ENCODE measurements around the gene EQTN. TPM values are rescaled to one million over a fixed set of nuclear protein-coding genes. Genes with fewer than 3 reads are reported as not detected.

Gene EQTN
- total RNA-seq (2012; rRNA removed) = not detected in 2 replicates

DNA sequence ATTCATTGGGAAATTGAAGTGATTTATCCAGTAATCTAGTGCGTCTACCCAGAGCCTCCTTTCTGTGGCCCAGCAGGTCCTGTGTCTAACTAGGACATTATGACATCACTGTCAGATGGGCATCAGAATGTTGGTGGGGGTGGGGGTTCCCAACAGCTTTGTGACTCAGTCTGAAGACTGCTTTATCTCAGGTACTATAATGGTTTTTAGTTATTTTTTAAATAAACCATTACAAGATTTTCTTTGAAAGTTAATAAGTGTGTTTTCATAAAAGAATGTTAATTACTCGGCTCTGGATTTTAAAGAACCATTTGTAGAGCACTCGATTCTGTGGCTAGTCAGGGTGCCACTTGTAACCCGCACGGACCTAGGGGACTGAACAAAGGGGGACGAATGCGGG lies at the start of gene EQTN:
EQTN (minus strand) TSS at position 101 of the 400 bp plus-strand sequence; CDS start at position 6, 95 bp downstream.
- Histone ChIP-seq H3K36me3 (ENCODE audit: insufficient read depth, low read length) (no peaks in the 10 kb centered on the region), H3K4me3 (ENCODE audit: low read length) (no peak within 1 kb of the TSS), H3K27me3 (ENCODE audit: control insufficient read depth, insufficient read depth, low read length) (peaks cover 9% of the 10 kb centered on the region), H3K4me2 (ENCODE audit: low read length) (no peak within 1 kb of the TSS), H3K4me1 (ENCODE audit: control insufficient read depth, insufficient read depth, low read length) (no peaks in the 10 kb centered on the region), H3K9ac (ENCODE audit: low read depth, low read length) (no peak within 1 kb of the TSS), H3K9me3 (replicated peaks; ENCODE audit: low read length) (no peaks in the 10 kb centered on the region)

DNA sequence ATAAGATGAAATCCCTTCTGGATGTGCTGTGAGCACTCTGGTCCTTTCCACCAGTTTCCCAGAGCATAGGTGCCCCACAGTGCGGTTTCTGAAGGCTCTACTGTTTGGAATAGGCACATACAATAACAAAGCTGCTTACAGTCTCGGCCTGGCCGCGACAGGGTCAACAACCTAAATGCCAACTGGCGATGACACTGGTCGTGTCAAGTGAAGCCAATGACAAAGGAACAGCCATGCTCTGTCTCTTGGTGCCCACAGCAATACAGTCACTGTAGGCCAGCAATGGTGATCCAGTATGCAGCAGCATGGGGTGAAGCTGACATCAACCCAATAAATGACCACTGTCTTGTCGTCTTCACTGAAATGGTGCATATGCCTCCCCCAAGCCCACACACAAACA lies 47.8 kb upstream of the EQTN start:
- no peak overlapping the region for H3K4me2 ChIP-seq (ENCODE audit: low read length)
- H3K9ac ChIP-seq (ENCODE audit: low read depth, low read length) = no peak overlapping the region
- H3K27me3 ChIP-seq (ENCODE audit: control insufficient read depth, insufficient read depth, low read length) = peaks cover 15% of the 10 kb centered on the region
- H3K9me3 ChIP-seq (replicated peaks; ENCODE audit: low read length) = no peaks in the 10 kb centered on the region
- no peaks in the 10 kb centered on the region for H3K36me3 ChIP-seq (ENCODE audit: insufficient read depth, low read length)
- no peak overlapping the region for H3K4me3 ChIP-seq (ENCODE audit: low read length)
- H3K4me1 ChIP-seq (ENCODE audit: control insufficient read depth, insufficient read depth, low read length) = no peaks in the 10 kb centered on the region

DNA sequence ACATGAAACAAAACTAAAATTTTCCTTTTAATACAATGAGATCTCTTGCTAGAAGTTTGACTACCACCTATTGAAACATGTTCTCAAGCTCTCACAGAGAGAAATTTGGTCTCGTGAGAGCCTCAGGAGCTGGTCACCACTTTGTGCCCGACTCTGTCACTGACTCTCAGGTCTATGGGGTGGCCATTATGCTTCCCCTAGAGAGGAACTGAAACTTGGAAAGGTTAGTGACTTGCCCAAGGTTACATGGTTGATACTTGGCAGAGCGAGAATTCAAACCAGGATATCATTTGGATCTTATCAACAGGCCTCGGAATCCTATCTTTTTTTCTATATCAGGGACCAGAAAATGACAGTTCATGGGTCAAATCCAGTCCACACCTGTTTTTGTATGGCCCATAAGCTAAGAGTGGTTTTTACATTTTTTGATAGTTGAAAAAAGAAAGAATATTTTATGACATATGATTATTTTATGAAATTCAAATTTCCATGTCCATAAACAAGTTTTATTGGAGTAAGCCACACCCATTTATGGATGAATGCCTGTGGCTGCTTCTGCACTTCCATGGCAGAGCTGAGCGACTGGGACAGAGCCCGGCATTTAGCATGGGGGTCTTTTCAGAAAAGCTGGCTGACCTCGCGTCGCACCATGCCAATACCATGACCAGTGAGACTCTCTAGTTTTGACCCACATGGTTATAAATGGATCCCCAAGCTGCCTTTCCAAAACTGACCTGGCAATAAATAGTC lies 44.8 kb upstream of the EQTN start:
- Histone ChIP-seq H3K27me3 (ENCODE audit: control insufficient read depth, insufficient read depth, low read length) (peaks cover 39% of the 10 kb centered on the region), H3K4me1 (ENCODE audit: control insufficient read depth, insufficient read depth, low read length) (no peaks in the 10 kb centered on the region), H3K36me3 (ENCODE audit: insufficient read depth, low read length) (no peaks in the 10 kb centered on the region), H3K4me3 (ENCODE audit: low read length) (no peak overlapping the region), H3K9ac (ENCODE audit: low read depth, low read length) (no peak overlapping the region), H3K4me2 (ENCODE audit: low read length) (no peak overlapping the region), H3K9me3 (replicated peaks; ENCODE audit: low read length) (no peaks in the 10 kb centered on the region)

DNA sequence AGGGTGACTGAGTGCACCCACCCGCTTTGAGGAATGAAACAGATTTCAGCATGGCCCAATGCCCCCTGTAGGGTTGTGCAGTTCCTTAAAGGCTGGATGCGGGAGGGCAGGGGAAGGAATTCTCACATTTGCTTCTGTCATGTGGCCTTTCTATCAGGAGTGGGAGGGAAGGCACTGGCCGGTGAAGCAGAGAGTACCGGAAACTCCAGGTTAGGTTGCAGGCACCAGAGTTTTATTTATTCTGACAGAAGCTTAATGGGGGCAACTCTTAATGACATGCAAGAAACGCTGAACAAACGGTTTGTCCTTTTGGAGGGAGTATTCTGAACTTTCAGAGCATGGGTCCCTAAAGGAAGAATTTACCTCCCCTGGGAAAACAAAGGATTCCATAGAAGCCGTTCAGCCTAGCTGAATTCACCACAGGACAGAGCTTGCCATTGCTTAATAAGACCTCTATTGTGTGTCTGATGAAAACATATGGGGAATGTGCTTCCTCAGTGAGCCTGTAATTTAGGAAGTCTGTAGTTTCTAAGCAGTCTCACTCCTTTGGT lies 44.1 kb upstream of the EQTN start:
- H3K9ac ChIP-seq (ENCODE audit: low read depth, low read length) = no peak overlapping the region
- peaks cover 44% of the 10 kb centered on the region for H3K27me3 ChIP-seq (ENCODE audit: control insufficient read depth, insufficient read depth, low read length)
- no peaks in the 10 kb centered on the region for H3K36me3 ChIP-seq (ENCODE audit: insufficient read depth, low read length)
- H3K4me1 ChIP-seq (ENCODE audit: control insufficient read depth, insufficient read depth, low read length) = no peaks in the 10 kb centered on the region
- H3K4me2 ChIP-seq (ENCODE audit: low read length) = no peak overlapping the region
- H3K9me3 ChIP-seq (replicated peaks; ENCODE audit: low read length) = no peaks in the 10 kb centered on the region
- no peak overlapping the region for H3K4me3 ChIP-seq (ENCODE audit: low read length)

DNA sequence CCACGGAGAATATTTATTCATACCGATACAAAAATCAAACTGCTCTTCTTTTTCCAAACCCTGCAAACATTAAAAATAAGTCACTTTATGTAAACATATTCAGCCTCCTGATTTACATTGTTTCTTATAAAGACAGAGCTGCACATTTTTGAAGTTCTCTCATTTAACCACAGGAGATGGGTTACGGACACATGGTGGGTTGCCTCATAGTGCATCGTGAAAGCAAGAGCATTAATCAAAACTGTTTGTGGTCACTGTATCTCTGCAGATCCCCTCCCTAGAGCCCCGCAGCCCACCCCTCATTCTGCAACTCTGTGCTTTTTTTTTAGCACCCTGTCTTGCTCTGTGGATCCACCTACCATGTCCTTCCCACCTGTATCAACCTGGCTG lies 43.3 kb upstream of the EQTN start:
- Histone ChIP-seq H3K4me1 (ENCODE audit: control insufficient read depth, insufficient read depth, low read length) (no peaks in the 10 kb centered on the region), H3K9me3 (replicated peaks; ENCODE audit: low read length) (no peaks in the 10 kb centered on the region), H3K36me3 (ENCODE audit: insufficient read depth, low read length) (no peaks in the 10 kb centered on the region), H3K27me3 (ENCODE audit: control insufficient read depth, insufficient read depth, low read length) (peaks cover 51% of the 10 kb centered on the region), H3K4me3 (ENCODE audit: low read length) (no peak overlapping the region), H3K4me2 (ENCODE audit: low read length) (no peak overlapping the region), H3K9ac (ENCODE audit: low read depth, low read length) (no peak overlapping the region)

DNA sequence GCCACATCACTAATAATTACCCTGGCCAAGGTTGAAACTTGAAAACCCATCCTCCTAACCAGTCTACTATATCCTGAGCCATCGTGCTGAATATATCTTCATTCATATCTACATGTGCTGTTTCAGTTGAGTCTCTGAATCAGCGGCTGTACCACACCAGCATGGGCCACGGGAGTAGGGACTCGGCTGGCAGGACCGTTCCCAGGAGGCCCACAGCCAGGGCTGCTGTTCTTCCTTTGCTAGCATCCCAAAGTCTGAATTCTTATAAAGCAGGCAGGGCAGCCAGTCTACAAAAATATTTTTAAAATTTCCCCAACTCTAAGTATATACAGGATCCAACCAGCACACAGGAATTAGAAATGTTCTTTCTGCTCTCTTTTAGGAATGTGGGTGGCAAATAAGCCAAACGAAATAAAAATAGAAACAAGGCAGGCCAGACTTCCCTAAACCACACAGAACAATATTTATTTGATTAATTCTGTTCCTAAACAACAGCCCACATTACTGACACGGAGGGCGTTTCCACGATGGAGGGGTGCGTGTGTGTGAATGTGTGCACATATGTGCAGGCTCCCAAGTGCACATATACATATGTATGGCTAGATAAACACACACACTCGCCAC lies 42.8 kb upstream of the EQTN start:
- Histone ChIP-seq H3K9me3 (replicated peaks; ENCODE audit: low read length) (no peaks in the 10 kb centered on the region), H3K4me1 (ENCODE audit: control insufficient read depth, insufficient read depth, low read length) (no peaks in the 10 kb centered on the region), H3K27me3 (ENCODE audit: control insufficient read depth, insufficient read depth, low read length) (peaks cover 54% of the 10 kb centered on the region), H3K9ac (ENCODE audit: low read depth, low read length) (no peak overlapping the region), H3K4me3 (ENCODE audit: low read length) (no peak overlapping the region), H3K36me3 (ENCODE audit: insufficient read depth, low read length) (no peaks in the 10 kb centered on the region), H3K4me2 (ENCODE audit: low read length) (no peak overlapping the region)

DNA sequence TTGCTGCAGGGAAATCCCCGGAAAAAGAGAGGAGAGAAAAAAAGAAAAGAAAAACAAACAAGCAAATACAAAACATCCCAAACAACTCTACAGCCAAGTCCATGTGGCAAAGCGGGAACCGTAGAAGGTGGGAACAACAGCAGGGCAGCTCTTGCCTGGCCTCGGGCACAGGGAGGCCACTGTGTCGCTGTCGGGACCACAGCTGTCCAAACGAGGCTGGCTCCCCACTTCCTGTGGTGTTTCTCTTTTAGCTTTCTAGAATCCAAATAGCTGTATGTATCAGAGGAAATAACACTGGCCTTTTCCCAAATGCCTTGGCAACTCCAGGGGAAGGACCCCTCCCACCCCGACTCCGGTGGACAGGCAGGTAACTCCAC lies 41.6 kb upstream of the EQTN start:
- Histone ChIP-seq H3K36me3 (ENCODE audit: insufficient read depth, low read length) (no peaks in the 10 kb centered on the region), H3K4me1 (ENCODE audit: control insufficient read depth, insufficient read depth, low read length) (no peaks in the 10 kb centered on the region), H3K9ac (ENCODE audit: low read depth, low read length) (no peak overlapping the region), H3K4me3 (ENCODE audit: low read length) (no peak overlapping the region), H3K27me3 (ENCODE audit: control insufficient read depth, insufficient read depth, low read length) (peaks cover 54% of the 10 kb centered on the region), H3K9me3 (replicated peaks; ENCODE audit: low read length) (no peaks in the 10 kb centered on the region), H3K4me2 (ENCODE audit: low read length) (no peak overlapping the region)

DNA sequence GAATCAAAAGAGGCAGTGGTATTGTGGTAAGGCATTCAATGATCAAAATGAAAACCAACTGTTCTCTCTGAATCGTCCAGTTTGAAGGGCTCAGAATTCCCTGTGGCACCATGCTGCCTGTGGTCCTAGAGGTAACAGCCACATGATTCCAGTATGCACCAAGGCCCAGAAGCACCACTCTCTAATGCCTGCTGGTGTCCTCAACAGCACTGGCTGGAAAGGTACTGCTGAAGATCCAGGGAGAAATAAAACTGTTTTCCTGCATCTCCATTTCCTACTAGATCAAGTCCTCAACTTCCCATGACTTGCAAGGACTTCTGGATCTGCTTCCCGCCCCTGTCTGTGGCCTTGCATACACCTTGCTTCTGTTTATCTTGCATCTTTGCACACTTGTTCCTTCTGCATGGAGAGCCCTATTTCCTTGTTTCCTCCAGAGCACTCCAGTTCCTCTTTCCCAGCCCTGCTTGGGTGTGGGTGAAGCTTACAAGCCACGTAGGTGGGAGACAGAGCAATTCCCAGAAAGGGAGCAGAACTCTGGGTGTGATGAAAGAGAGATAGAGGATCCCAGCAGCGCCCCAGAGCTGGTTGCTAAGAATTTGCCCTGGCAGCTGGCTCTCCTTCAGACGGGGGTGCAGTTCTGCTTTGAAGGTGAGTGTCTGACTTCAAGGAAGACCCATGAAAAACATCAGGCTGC lies 41.0 kb upstream of the EQTN start:
- H3K4me2 ChIP-seq (ENCODE audit: low read length) = no peak overlapping the region
- peaks cover 54% of the 10 kb centered on the region for H3K27me3 ChIP-seq (ENCODE audit: control insufficient read depth, insufficient read depth, low read length)
- no peak overlapping the region for H3K4me3 ChIP-seq (ENCODE audit: low read length)
- no peaks in the 10 kb centered on the region for H3K4me1 ChIP-seq (ENCODE audit: control insufficient read depth, insufficient read depth, low read length)
- H3K36me3 ChIP-seq (ENCODE audit: insufficient read depth, low read length) = no peaks in the 10 kb centered on the region
- H3K9ac ChIP-seq (ENCODE audit: low read depth, low read length) = no peak overlapping the region
- H3K9me3 ChIP-seq (replicated peaks; ENCODE audit: low read length) = no peaks in the 10 kb centered on the region

DNA sequence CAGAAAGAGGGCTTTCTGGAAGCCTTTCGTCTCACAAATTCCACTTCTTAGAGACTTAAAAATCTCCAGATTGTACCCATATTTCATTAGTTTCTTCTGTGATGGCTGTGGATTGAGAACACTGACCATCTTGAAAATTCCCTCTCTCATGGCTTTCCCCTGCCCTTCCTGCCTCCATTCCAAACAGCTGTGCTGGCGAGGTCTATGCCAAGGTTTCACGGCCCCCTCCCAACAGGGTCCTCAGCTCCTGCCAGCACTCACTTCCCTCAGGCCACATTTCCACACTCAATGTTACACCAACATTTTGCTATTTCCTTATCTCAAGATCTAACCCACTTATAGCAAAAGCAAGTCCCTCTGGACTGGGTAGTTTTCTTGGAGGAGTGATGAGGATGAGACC lies 40.3 kb upstream of the EQTN start:
- no peaks in the 10 kb centered on the region for H3K4me1 ChIP-seq (ENCODE audit: control insufficient read depth, insufficient read depth, low read length)
- H3K4me3 ChIP-seq (ENCODE audit: low read length) = no peak overlapping the region
- no peak overlapping the region for H3K4me2 ChIP-seq (ENCODE audit: low read length)
- H3K9me3 ChIP-seq (replicated peaks; ENCODE audit: low read length) = no peaks in the 10 kb centered on the region
- H3K27me3 ChIP-seq (ENCODE audit: control insufficient read depth, insufficient read depth, low read length) = peaks cover 54% of the 10 kb centered on the region
- no peaks in the 10 kb centered on the region for H3K36me3 ChIP-seq (ENCODE audit: insufficient read depth, low read length)
- no peak overlapping the region for H3K9ac ChIP-seq (ENCODE audit: low read depth, low read length)

DNA sequence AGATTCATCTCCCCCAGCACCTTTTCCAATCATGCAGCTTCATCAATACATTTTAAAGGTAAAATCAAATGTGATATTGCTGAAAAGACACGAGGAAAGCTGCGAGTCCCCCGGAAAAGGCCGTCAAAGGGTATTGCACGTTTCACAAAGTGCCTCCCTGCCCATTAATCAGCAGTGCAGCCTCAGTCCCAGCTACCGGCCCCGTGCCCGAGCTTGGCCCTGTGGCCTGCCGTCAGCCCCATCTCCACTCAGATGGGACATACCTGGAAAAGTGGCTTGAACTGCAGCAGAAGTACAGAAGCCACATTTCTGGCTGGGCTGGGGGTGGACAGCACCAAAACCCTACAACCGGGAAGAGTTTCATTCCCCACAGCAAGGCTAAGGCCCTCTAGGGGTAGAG lies 39.9 kb upstream of the EQTN start:
- Histone ChIP-seq H3K36me3 (ENCODE audit: insufficient read depth, low read length) (no peaks in the 10 kb centered on the region), H3K4me3 (ENCODE audit: low read length) (no peak overlapping the region), H3K4me1 (ENCODE audit: control insufficient read depth, insufficient read depth, low read length) (no peaks in the 10 kb centered on the region), H3K4me2 (ENCODE audit: low read length) (no peak overlapping the region), H3K9me3 (replicated peaks; ENCODE audit: low read length) (no peaks in the 10 kb centered on the region), H3K9ac (ENCODE audit: low read depth, low read length) (no peak overlapping the region), H3K27me3 (ENCODE audit: control insufficient read depth, insufficient read depth, low read length) (peaks cover 58% of the 10 kb centered on the region)

DNA sequence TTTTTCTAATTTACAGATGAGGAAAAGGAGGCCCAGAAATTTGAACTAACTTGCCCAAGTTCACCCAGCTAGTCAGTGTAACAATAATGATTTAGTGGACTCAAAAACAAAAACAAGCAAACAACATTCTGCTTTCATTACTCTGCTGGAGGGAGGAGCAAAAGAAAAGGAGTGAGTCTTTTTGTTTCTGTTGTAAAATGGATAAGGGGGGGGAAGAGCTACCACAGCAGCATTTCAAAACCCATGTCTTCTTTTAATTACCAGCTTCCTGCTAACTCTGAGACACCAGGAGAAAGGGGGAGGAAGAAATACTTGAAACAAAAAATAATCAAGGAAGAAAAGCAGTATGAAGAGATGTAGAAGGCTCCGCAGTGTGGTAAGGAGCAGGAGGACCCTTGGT lies 39.2 kb upstream of the EQTN start:
- no peak overlapping the region for H3K4me3 ChIP-seq (ENCODE audit: low read length)
- no peak overlapping the region for H3K4me2 ChIP-seq (ENCODE audit: low read length)
- H3K27me3 ChIP-seq (ENCODE audit: control insufficient read depth, insufficient read depth, low read length) = peaks cover 59% of the 10 kb centered on the region
- no peaks in the 10 kb centered on the region for H3K9me3 ChIP-seq (replicated peaks; ENCODE audit: low read length)
- no peak overlapping the region for H3K9ac ChIP-seq (ENCODE audit: low read depth, low read length)
- H3K4me1 ChIP-seq (ENCODE audit: control insufficient read depth, insufficient read depth, low read length) = no peaks in the 10 kb centered on the region
- H3K36me3 ChIP-seq (ENCODE audit: insufficient read depth, low read length) = no peaks in the 10 kb centered on the region

Measured in skeletal muscle satellite cell (primary cell).